ENCODE results near the gene WNT7B.
A peak's percentile ranks its signal among the peaks of the same experiment; 100 is the strongest.

Gene WNT7B

DNA sequence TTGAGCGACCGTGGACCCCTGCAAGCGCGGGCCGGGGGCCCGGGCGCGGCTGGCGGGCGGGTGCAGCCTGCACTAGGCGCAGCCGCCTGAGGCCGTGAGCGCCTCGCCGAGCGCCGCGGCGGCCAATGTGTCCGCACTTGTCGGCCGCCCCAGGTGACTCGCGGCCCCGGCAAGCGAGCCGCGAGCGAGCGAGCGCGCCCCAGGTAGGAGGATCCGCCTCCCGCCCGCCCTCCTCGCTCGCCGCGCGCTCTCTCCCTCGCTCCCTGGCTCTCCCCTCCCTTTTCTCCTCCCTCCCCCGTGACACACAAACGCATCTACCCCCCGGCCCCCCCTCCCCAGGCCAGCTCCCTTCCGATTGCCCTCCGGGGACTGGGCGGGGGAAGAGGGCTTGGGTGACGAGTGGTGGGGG, at the start of gene WNT7B:
WNT7B (minus strand) TSS at position 160 of the 409 bp plus-strand sequence. CDS start 408 bp downstream, outside the sequence.
- DNase-seq (ENCODE audit: low read depth) = no peak

DNA sequence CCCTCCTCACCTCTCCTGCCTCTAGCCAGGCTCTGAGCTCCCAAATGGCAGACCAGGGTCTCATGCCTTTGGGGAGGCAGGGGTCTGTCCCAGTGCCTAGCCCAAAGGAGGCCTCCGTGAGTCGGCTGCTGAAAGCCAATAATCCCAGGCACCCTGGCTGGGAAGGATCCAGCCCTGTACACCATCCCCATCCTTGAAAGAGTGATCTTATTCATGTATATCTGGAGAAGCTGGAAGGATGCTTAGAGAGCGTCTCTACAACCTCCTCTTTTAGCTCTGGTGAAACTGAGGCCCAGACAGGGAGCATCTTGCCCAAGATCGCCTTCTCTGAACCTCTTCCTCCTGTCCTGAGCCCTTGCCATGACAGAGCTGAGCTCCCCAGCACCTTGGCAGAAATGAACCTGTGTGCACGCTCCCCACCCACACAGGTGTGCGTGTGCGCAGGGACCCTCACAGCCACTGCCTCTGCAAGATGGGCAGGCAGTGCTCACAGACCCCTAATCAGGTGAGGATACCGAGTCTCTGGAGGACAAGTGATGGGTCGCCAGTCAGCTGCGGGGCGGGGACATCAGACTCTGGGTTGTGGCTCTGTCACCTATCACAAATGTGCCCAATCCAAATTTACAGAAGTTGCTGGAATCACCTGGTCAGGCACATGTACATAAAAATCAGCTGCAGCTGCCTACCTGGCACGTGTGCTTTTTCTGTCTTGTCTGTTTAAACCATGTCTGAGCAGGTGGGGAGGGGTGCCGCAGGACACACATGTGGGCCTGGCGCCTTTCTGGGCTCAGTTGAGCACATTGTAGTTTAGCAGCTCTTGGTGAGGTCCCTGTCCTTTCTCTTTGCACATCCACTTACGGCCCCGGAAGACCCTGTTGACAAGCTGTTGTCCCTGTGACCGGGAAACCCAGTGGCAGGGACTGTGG, 49.3 kb upstream of the WNT7B start:
- no peak for DNase-seq (ENCODE audit: low read depth)

DNA sequence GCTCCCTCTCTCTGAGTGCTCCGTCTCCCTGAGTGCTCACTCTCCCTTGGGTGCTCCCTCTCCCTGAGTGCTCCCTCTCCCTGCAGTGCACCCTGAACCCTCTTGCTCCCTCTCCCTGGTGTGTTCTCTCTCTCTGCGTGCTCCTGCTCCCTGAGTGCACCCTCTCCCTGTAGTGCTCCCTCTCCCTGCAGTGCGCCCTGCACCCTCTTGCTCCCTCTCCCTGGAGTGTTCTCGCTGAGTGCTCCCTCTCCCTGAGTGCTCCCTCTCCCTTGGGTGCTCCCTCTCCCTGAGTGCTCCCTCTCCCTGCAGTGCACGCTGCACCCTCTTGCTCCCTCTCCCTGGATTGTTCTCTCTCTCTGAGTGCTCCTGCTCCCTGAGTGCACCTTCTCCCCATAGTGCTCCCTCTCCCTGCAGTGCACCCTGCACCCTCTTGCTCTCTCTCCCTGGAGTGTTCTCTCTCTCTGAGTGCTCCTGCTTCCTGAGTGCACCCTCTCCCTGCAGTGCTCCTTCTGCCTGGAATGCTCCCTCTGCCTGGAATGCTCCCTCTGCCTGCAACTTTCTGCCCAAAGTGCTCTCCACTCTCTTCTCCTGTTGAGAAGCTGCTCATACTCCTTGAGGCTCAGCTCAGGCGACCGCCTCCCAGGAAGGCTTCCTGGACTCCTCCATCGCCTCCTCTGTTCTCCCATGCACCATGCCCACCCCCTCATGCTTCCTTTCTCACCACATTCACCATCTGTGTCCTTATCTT, 48.4 kb upstream of the WNT7B start:
- DNase-seq (ENCODE audit: low read depth) = no peak

DNA sequence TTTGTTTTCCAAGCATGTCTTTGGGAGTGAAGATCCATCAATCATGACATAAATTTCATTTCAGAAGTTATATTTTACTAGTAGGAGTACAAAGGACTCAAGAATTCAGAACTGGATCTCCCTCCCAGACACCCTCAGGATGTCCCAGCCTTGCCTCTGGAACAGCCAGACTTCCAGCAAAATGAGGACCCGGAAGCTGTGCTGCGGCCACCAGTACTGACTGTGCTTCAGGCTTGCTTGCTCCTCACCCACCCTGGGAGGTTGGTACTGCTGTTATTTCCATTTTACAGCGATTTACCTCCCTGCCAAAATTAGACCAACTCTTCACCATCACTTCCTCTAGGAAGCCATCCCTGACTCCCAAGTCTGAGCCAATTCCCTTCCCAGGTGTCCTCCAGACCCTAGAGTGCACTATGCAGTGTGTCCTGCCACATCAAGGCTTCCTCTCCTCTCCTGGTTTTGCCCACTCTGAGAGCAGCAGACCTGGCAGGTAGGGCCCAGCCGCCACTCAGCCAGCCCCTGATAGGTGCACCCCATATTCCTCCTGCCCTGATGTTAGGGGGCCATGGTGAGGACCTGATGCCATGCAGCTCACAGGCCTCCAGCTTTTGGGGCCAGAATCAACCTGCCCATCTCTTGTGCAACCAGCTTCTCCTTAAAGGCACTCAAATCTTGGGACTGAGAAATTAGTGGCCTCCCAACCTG, 47.3 kb upstream of the WNT7B start:
- no peak for DNase-seq (ENCODE audit: low read depth)

DNA sequence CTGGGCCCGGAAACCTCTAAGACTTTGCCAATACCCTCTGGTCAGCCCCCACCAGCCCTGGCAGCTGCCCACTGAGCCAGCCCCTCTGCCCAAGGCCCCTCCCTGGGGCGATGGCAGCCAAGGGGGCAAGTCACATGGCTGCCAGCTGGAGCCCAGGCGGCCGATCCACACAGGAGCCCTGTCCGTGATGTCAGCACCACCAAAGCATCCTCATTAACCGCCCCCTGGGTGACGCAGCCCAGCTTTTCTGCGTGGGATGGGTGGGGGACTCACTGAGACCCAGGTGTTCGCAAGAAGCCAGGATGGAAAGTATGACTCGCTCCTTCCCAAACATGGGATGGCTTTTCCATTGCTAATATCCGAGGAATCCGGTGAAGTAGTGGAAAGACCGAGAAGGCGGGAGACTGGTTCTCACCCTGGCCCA, 46.6 kb upstream of the WNT7B start:
- no peak for DNase-seq (ENCODE audit: low read depth)

DNA sequence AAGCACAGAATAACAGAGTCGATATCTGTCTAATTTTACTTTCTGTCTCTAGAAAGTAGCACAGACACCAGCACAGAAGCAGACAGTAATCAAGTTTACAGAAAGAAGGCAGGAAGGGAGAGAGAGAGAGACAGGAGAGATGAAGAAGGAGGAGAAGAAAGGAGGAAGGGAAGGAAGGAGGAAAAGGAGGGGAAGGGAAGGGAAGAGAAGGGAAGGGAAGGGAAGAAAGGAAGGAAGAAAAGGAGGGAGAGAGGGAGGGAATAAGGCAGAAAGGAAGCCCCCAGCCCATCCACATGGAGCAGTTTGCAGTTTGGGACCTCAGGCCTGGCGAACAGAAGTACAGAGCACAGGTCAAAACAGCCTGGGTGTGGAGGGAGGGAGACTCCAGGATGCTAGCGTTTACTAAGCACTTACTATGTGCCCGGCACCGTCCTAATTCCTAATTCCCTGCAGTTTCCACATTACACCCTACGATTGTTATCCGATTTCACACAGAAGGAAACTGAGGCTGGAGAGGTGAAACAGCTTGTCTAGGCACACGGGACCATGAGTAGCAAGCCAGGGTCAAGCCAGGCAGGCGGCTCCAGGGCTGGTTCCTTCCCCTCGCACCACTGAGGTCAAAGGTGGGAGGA, 46.0 kb upstream of the WNT7B start:
- no peak for DNase-seq (ENCODE audit: low read depth)

DNA sequence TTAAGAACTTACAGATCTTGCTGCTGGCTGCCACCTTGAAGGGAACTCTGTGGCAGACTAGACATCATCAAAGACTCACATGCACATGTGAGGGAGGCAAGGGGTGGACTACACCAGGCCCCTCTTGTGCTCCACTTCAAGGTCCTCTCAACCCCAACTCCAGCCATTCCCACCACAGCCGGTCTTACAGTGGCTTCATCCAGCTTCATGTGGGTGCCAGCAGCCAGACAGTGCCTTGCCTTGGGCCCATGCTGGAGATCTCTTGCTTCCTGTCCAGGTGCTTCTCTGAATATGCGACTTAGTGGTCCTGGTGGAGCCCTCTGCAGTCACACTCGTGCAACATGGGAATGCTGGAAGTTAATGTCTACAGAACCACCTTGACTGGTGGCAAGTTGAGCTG, 44.6 kb upstream of the WNT7B start:
- DNase-seq (ENCODE audit: low read depth) = no peak

DNA sequence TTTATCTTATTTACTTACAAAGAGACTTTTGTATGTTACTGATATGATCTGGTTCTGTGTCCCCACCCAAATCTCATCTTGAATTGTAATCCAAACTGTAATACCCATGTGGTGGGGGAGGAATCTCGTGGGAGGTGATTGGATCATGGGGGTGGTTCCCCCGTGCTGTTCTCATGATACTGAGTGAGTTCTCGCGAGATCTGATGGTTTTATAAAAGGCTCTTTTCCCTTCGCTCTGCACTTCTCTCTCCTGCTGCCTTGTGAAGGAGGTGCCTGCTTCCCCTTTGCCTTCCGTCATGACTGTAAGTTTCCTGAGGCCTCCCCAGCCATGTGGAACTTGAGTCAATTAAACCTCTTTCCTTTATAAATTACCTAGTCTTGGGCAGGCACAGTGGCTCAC, 42.4 kb upstream of the WNT7B start:
- DNase-seq (ENCODE audit: low read depth) = no peak

DNA sequence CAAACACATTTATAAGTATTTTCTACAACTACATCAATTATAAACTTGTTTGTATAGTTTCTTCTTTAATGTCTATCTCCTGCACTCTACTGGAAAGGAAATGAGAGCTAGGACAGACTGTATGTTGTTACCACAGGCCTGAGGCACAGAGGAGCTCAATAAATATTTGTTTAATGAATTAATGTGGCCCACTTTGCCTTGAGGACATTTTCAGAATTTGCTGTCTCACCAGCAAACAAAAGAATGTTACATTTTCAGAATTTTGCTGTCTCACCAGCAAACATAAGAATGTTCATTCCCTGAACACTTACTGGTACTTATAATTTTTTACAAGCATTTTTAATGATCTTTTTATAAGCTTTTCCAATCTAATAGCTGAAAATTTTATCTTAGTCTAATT, 41.9 kb upstream of the WNT7B start:
- no peak for DNase-seq (ENCODE audit: low read depth)

DNA sequence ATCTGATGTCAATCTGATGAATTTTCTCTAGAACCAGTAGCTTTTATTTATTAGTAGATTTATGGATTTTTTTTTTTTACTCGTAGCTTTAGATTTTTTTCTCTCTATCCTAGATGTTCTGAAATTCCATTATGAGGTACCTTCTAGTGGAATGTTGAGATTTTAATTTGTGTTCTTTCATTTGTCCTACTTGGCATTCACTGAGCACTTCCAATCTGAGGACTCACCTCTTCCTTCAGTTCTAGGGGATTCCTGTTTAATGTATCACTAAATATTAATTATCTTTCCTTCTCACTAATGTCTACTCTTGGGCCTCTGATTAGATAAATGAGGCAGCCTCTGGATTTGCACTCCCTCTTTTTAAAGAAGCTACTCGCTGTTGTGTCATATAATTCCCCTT, 40.2 kb upstream of the WNT7B start:
- no peak for DNase-seq (ENCODE audit: low read depth)

DNA sequence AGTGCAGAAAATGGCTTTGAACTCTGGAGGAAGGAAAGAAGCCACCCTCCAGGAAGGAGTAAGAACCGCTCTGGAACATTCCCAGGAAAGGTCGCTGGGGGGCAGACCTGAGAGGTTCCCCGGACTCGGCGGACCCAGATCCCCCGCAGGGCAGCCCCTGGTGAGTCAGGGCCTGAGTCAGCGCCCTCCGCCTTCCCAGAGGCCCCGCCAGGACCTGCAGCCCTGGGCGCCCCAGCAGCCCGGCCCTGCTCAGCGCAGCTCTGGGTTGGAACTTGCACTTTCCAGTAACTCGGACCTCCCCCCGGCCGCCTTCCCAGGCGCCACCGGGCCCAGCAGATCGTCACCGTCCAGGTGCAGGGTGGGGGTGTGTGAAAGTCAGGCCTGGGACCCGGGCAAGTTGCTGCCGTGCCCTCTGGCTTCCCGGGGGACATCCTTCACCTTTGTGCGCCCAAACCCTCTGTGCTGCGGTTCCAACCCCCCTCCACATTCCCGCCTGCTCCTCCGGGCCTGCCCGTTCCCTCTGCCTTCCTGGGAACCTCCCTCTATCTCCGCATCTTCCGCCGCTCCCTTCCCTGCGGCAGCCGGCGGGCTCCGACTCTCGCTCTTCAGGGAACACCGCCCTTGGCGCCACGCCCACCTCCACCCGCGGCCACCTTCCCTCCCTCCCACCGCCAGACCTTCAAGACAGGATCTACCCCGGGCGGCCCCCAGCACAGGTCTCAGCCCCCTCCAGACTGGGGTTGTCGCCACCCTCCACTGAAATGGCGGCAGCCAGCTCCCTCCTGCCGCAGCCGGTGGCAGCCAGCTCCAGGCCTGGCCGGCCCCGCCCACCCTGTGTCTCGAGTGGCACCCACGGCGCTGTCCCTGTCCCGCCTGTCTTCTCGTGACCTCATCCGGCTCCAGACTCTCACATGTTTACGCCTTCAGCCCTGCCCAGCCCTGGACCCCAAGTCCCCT, 36.8 kb upstream of the WNT7B start:
- peak; percentile 81 for DNase-seq (ENCODE audit: low read depth)

DNA sequence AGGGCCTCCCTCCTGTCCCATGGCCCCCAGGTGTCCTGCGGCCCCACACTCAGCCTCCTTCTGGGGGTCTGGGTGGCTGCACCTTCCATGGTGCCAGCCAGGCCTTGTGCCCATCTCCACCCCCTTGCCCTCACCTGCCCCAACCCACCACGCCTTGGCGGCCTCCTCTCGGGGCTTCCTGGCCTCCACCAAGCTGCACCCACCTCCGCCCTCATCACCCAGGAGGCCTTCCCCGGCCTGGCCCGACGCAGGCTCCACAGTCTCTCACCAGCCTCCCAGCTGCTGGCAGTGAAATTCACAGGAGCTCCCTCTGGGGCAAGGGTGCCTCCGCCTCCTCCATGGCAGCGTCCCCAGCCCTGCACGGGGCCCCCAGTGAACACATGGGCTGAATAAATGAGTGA, 35.9 kb upstream of the WNT7B start:
- DNase-seq (ENCODE audit: low read depth) = no peak

DNA sequence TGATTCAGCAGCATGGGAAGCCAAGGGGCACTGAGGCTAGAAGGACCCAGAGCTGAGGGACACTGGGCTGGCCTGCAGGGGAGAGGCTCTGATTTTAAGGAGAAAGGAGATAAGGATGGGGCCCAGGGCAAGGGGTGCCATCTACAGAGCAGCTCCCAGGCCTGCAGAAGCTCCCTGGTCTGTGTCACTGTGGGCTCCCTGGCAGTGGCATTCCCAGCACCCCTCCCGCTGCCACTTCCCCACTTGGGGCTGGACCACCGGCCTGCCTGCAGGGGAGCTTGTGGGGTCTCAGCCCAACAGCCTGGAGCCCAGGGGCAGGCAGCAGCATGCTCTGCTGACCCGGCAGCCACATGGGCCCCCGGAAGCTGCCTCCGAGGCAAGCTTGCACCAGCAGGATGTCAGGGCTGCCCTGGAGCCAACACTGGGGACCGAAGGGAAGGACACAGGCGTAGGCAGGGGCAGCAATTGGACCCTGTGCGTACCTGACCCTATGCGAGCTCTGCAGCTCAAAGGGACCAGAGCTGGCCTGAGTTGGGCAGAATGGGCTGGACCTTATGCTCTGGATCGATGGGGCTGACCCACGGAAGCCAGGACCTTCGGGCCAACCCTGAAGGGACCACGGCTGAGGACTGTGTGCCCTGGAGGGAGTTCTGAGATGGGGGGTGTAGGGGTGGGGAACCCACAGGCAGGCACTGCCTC, 35.4 kb upstream of the WNT7B start:
- DNase-seq (ENCODE audit: low read depth) = no peak

DNA sequence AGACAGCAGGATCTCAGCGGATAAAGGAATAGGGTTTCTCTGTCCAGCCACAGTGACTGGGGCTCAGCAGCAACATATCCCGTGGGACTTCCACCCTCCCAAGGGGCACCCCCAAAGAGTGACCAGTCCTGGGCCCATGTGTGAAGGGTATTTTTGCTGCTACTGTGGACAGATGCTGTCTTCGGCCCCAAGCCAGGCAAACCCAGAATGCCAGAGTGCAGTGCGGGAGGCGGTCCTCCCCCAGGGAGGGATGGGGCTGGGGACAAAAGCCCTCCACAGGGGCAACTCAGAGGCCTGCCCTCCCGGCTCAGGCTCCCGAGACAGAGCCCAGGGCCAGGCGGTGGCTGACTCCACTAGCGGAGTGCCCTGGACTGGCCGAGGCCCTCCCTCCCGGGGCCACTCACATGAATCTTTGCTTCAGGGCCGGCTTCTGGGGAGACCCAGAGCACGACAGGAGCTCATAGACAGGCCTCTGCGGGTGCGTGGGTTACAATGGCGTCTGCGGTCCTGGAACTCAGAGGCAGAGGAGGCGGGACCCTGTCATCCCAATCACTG, 34.7 kb upstream of the WNT7B start:
- no peak for DNase-seq (ENCODE audit: low read depth)

DNA sequence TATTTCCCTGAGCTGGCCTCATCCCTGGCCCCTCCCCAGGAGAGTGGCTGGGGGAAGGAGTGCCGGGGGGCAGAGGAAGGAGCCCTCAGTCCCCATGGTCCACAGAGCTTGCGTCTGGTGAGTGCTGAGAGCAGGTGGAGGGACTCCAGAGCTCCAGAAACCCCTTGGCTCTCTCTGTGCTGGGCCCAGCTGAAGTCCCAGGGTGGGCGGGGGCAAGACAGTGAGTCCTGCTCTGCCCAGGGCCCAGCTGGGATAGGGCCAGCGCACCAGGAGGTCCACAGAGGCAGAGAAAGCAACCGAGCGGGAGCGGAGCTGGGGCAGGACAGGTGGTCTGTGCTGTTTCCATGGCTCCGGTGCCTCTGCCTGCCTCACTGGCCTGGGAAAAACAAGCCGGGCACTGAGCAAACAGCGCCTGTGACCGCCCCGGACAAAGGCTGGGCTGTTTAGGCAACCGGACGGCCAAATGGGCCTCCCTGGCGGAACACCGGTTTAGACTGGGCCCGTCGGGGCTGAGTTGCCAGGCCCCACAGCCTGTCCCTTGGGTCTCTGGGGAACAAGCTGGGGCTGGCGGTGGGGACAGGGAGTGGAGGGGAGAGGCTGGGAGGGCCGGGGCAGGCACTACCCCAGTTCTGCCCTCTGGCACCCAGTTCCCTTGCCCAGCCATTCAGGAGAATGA, 34.1 kb upstream of the WNT7B start:
- DNase-seq (ENCODE audit: low read depth) = no peak

DNA sequence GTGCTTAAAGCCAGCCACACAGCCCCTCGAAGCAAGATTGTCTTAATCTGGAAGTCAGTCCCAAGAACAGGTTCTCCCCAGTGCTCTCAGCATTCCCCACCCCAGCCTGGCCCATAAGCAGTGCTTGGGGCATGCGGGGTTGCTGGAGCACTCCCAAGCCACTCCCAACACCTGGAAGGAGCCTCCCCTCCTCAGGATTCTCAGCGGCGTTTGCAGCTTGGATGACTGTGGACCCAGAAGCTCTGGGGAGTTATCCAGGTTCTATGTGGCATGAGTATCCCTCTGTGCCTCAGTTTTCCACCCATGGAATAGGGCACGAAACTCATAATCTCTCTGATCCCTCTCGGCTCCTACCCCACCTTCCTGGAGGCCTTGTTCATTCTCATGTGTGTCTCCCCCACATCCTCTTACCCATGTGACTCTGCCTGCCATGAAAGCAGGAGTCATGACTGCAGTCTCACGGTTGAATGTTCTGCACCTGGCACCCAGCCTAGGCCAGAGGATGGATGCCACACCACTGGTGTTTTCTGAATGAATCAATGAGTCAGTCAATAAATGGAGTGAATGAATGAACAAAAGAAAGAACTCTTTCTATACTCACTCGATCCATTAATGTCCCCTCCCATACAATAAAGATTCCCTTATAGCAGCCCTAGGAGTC, 33.4 kb upstream of the WNT7B start:
- no peak for DNase-seq (ENCODE audit: low read depth)

DNA sequence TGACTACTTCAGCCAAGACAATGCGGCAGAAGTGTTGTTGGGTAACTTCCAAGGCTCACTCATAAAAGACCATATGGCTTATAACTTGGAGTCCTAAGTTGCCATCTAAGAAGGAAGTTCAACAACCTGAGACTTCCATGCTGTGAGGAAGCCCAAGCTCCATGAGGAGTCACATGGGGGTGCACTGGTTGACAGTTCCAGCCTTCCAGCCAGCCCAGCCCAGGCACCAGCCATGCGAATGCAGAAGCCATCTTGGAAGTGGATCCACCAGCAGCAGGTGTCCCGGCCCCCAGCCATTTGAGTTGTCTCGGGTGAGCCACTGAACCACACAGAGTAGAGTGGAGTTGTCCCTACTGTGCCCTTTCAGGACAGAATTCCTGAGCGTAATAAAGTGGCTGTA, 32.8 kb upstream of the WNT7B start:
- no peak for DNase-seq (ENCODE audit: low read depth)

DNA sequence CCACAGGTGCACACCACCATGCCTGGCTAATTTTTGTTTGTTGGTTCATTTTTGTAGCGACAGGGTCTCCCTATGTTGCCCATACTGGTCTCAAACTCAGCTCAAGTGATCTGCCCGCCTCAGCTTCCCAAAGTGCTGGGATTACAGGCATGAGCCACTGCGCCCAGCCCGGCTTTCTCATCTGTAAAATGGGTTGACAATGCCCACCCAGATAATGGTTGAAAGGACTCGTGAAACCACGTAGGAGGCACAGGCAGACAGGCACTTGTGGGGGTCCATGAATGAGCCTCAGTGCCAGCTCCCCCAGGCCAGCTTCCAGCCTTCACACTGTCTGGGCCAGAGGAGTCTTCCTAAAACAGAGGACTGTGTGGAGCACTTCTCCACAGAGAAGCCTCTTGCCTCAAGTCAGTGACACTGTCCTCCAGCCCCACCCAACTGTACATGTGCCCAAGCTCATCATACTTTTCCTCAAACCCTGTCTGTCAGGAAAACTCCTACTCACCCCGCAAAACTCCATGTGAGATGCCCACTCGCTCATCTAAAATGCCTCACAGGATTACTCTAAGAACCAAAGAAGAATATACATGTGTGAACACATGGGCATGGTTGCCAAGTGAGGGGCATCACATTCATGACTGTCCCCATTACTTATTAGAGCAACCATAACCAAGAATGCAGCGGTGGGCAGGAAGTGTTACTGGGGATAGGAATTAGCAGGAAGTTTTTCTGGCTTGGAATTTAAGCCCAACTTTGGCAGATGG, 32.1 kb upstream of the WNT7B start:
- DNase-seq (ENCODE audit: low read depth) = no peak
